Stomach (tissue), 4 donors: Measurements from ENCODE around the gene KAT14.

Experiments used
- CTCF ChIP-seq, 7 experiments: fragments of 450-650 bp in 4 of 7; fragments of 200-600 bp in 3 of 7; sonication (generic) in 3 of 7; IDR thresholded peaks; one replicate each; pipeline ENCODE4 v1.5.1; 2016 to 2019; ENCODE audit warnings: antibody characterized with exemption in 7 of 7, control low read depth in 2 of 7, mild to moderate bottlenecking in 1 of 7
- EP300 ChIP-seq: sonication (generic); formaldehyde crosslinking; IDR thresholded peaks from one replicate; pipeline ENCODE4 v1.6.1; 2017; ENCODE audit warnings: antibody characterized with exemption
- POLR2A ChIP-seq, 4 donors: fragments of 450-650 bp; IDR thresholded peaks; one replicate each; pipeline ENCODE4 v1.6.1; 2016; ENCODE audit warnings: antibody characterized with exemption in 4 of 4, control low read depth in 2 of 4, mild to moderate bottlenecking in 1 of 4, moderate library complexity in 1 of 4
- POLR2AphosphoS5 ChIP-seq, 3 donors: sonication (generic); formaldehyde crosslinking; IDR thresholded peaks; one replicate each; pipeline ENCODE4 v1.6.1; 2016; ENCODE audit warnings: antibody characterized with exemption in 3 of 3

- no peak for TF ChIP-seq CTCF (IDR thresholded peaks at IDR 0.05)
- no peak for TF ChIP-seq POLR2A (IDR thresholded peaks at IDR 0.05)
- TF ChIP-seq POLR2AphosphoS5 (IDR thresholded peaks at IDR 0.05): no peak
- TF ChIP-seq EP300: no peak
These were observed 53.6 kb downstream of the KAT14 start for GRCh38 chr20:18191306-18191705.
